ENCODE results near the gene TMEM51. TPM values are rescaled to one million over a fixed set of nuclear protein-coding genes. Genes with fewer than 3 reads are reported as not detected.
"Not testable (repeated sequence)": the region's sequence is repeated elsewhere in the genome, so short reads cannot be mapped to it uniquely, and the experiment has no call there.

TMEM51 gene
- total RNA-seq, 1 donor from 2014 or later: 31.4 TPM

- no peak overlapping the region for H3K27ac ChIP-seq
- TF ChIP-seq POLR2A (IDR thresholded peaks at IDR 0.05) (no peak), POLR2AphosphoS5 (IDR thresholded peaks at IDR 0.05; ENCODE audit: insufficient read depth in 1 of 2, low read depth in 1 of 2) (no peak)
- TF ChIP-seq, protein P1, sequence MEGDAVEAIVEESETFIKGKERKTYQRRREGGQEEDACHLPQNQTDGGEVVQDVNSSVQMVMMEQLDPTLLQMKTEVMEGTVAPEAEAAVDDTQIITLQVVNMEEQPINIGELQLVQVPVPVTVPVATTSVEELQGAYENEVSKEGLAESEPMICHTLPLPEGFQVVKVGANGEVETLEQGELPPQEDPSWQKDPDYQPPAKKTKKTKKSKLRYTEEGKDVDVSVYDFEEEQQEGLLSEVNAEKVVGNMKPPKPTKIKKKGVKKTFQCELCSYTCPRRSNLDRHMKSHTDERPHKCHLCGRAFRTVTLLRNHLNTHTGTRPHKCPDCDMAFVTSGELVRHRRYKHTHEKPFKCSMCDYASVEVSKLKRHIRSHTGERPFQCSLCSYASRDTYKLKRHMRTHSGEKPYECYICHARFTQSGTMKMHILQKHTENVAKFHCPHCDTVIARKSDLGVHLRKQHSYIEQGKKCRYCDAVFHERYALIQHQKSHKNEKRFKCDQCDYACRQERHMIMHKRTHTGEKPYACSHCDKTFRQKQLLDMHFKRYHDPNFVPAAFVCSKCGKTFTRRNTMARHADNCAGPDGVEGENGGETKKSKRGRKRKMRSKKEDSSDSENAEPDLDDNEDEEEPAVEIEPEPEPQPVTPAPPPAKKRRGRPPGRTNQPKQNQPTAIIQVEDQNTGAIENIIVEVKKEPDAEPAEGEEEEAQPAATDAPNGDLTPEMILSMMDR (IDR thresholded peaks at IDR 0.05): no peak
- DNase-seq (ENCODE audit: extremely low spot score in 2 of 2): no peak
These were observed 20.5 kb downstream of the TMEM51 start for GRCh38 chr1:15173863-15174614.

DNA sequence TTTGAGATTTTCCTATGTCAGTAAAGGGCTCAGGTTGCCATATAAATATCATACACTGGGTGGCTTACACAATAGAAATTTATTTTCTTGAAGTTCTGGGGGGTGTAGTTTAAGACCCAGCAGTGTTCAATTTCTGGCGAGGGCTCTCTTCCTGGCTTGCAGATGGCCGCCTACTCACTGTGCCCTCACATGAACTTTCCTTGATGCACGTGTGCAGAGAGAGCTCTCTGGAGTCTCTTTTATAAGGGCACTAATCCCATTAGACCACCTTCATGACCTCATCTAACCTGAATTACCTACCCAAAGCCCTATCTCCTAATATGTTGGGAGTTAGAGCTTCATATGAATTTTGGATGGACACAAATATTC lies 21.1 kb downstream of the TMEM51 start:
- no peak overlapping the region for H3K27ac ChIP-seq
- no peaks in the 10 kb centered on the region for H3K9me3 ChIP-seq
- TF ChIP-seq POLR2A (IDR thresholded peaks at IDR 0.05) (no peak), POLR2AphosphoS5 (IDR thresholded peaks at IDR 0.05; ENCODE audit: insufficient read depth in 1 of 2, low read depth in 1 of 2) (no peak)
- TF ChIP-seq, protein P1 (IDR thresholded peaks at IDR 0.05): no peak
- peaks cover 30% of the 10 kb centered on the region for H3K4me1 ChIP-seq
- no peaks in the 10 kb centered on the region for H3K27me3 ChIP-seq
- no peak overlapping the region for H3K4me3 ChIP-seq
- no peak for DNase-seq (ENCODE audit: extremely low spot score in 2 of 2)
- intact Hi-C loops (cut with DNase I): no loop called here
- no peaks in the 10 kb centered on the region for H3K36me3 ChIP-seq

More at GRCh38 chr1:15173863-15174614, 20.5 kb downstream of the TMEM51 start:
- peaks cover 24% of the 10 kb centered on the region for H3K4me1 ChIP-seq
- H3K36me3 ChIP-seq: no peaks in the 10 kb centered on the region
- intact Hi-C loops (cut with DNase I): no loop called here
- no peaks in the 10 kb centered on the region for H3K27me3 ChIP-seq
- no peak overlapping the region for H3K4me3 ChIP-seq
- H3K9me3 ChIP-seq: no peaks in the 10 kb centered on the region

DNA sequence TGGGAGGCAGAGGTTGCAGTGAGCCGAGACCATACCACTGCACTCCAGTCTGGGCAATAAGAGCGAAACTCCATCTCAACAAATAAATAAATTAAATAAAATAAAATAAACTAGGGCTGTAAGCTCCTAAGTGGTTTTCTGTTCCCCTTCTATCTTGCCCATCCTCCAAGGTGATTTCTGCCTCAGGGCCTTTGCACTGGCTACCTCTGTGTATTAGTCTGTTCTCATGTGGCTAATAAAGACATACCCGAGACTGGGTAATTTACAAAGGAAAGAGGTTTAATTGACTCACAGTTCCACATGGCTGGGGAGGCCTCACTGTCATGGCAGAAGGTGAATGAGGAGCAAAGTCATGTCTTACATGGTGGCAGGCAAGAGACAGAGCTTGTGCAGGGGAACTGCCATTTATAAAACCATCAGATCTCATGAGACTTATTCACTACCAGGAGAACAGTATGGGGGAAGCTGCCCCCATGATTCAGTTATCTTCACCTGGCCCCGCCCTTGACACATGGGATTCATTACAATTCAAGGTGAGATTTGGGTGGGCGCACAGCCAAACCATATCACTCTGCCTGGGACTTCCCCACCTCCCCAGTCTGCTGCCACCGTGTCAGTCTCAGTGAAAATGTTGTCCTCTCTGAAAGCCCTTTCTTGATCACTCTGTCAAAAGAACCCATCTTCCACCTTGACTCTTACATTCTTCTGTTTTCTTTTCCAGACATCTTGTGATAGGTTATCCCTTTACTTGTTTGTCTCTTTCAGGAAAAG lies 22.0 kb downstream of the TMEM51 start:
- H3K27me3 ChIP-seq; H3K36me3 ChIP-seq; DNase-seq (ENCODE audit: extremely low spot score in 2 of 2); H3K9me3 ChIP-seq; intact Hi-C loops (cut with DNase I); H3K27ac ChIP-seq; H3K4me3 ChIP-seq: not testable (repeated sequence)
- peaks cover 39% of the 10 kb centered on the region for H3K4me1 ChIP-seq

- peaks cover 44% of the 10 kb centered on the region for H3K4me1 ChIP-seq
- TF ChIP-seq POLR2A (IDR thresholded peaks at IDR 0.05) (no peak), POLR2AphosphoS5 (IDR thresholded peaks at IDR 0.05; ENCODE audit: insufficient read depth in 1 of 2, low read depth in 1 of 2) (no peak)
- TF ChIP-seq, protein P1 (IDR thresholded peaks at IDR 0.05): no peak
- intact Hi-C loops (cut with DNase I): no loop called here
- no peak overlapping the region for H3K27ac ChIP-seq
- H3K27me3 ChIP-seq: no peaks in the 10 kb centered on the region
- H3K36me3 ChIP-seq: no peaks in the 10 kb centered on the region
- H3K9me3 ChIP-seq: no peaks in the 10 kb centered on the region
- no peak for DNase-seq (ENCODE audit: extremely low spot score in 2 of 2)
- no peak overlapping the region for H3K4me3 ChIP-seq
These were observed 22.6 kb downstream of the TMEM51 start for GRCh38 chr1:15176120-15176519.

- H3K4me1 ChIP-seq: peaks cover 43% of the 10 kb centered on the region
- intact Hi-C loops (cut with DNase I): no loop called here
These were observed 23.5 kb downstream of the TMEM51 start for GRCh38 chr1:15176898-15177665.

More at GRCh38 chr1:15176898-15177665, 23.5 kb downstream of the TMEM51 start:
- Histone ChIP-seq H3K27ac (no peak overlapping the region), H3K4me3 (no peak overlapping the region), H3K9me3 (no peaks in the 10 kb centered on the region), H3K36me3 (no peaks in the 10 kb centered on the region), H3K27me3 (no peaks in the 10 kb centered on the region)
- TF ChIP-seq, protein P1 (IDR thresholded peaks at IDR 0.05): no peak
- TF ChIP-seq POLR2A (IDR thresholded peaks at IDR 0.05): no peak
- DNase-seq (ENCODE audit: extremely low spot score in 2 of 2): no peak
